OCI-LY7 (cell line): ENCODE measurements around the gene PSMB4. TPM values are rescaled to one million over a fixed set of nuclear protein-coding genes. Genes with fewer than 3 reads are reported as not detected.

Experiments
- BruUV-seq: library from RNA; stranded (reverse); fragments of 400-500 nt; replicated peaks from 2 replicates; lab custom pipeline; 2021; lab: Mats Ljungman, UMichigan
- CTCF ChIA-PET: fragments of 300-600 bp; sonication (Branson Sonifier 250); formaldehyde crosslinking; loops from one replicate; lab custom pipeline; 2022; ENCODE audit warnings: antibody characterized with exemption; ENCODE audit not compliant: unreplicated experiment; lab: Charles Lee
- POLR2A ChIA-PET: fragments of 300-600 bp; sonication (Branson Sonifier 250); formaldehyde crosslinking; loops from one replicate; lab custom pipeline; 2022; ENCODE audit warnings: antibody characterized with exemption; lab: Charles Lee
- DNase-seq: peaks from one replicate; pipeline ENCODE4 v3.0.0-alpha.2; 2015; ENCODE audit warnings: low spot score
- H2AFZ ChIP-seq: fragments of 200-600 bp; sonication (generic), shearing (Covaris generic); 2 replicates; pipeline ENCODE4 v1.6.1; 2014; ENCODE audit warnings: mild to moderate bottlenecking, antibody characterized with exemption, low read length, moderate library complexity
- H3K27ac ChIP-seq: fragments of 200-600 bp; sonication (generic); 2 replicates; pipeline ENCODE4 v1.5.1; 2014; ENCODE audit warnings: mixed run types, low read depth, mild to moderate bottlenecking, moderate library complexity, low read length, inconsistent platforms; ENCODE audit not compliant: poor library complexity, severe bottlenecking
- H3K36me3 ChIP-seq: fragments of 200-600 bp; sonication (generic); 2 replicates; pipeline ENCODE4 v1.6.1; 2014; ENCODE audit warnings: mild to moderate bottlenecking, antibody characterized with exemption, low read length, moderate library complexity, mixed read lengths; ENCODE audit not compliant: insufficient read depth
- H3K4me1 ChIP-seq: fragments of 200-600 bp; sonication (generic); 2 replicates; pipeline ENCODE4 v1.5.1; 2014; ENCODE audit warnings: mild to moderate bottlenecking, low read length; ENCODE audit not compliant: insufficient read depth, poor library complexity, severe bottlenecking
- H3K4me2 ChIP-seq: fragments of 200-600 bp; sonication (generic); 2 replicates; pipeline ENCODE4 v1.6.1; 2014; ENCODE audit warnings: mild to moderate bottlenecking, low read length
- H3K4me3 ChIP-seq: fragments of 200-600 bp; sonication (generic); 2 replicates; pipeline ENCODE4 v1.5.1; 2014; ENCODE audit warnings: mild to moderate bottlenecking, low read depth, low read length; ENCODE audit not compliant: poor library complexity, severe bottlenecking
- H3K79me2 ChIP-seq: fragments of 200-600 bp; sonication (generic); 2 replicates; pipeline ENCODE4 v1.6.1; 2016; ENCODE audit warnings: low read depth, mild to moderate bottlenecking, low read length, moderate library complexity, mixed read lengths; ENCODE audit not compliant: insufficient read depth
- H3K9me2 ChIP-seq: fragments of 200-600 bp; sonication (generic); 2 replicates; pipeline ENCODE4 v1.6.1; 2016; ENCODE audit warnings: mild to moderate bottlenecking, low read length, mixed read lengths; ENCODE audit not compliant: insufficient read depth
- H3K9me3 ChIP-seq: fragments of 200-600 bp; sonication (generic); 2 replicates; pipeline ENCODE4 v1.6.1; 2014; ENCODE audit warnings: mild to moderate bottlenecking, mixed run types, low read length, mixed read lengths
- H4K20me1 ChIP-seq: fragments of 200-600 bp; sonication (generic); 2 replicates; pipeline ENCODE4 v1.6.1; 2014; ENCODE audit warnings: mild to moderate bottlenecking, antibody characterized with exemption, low read length, moderate library complexity, mixed read lengths; ENCODE audit not compliant: insufficient read depth
- EZH2phosphoT487 ChIP-seq: fragments of 200-600 bp; sonication (generic); IDR thresholded peaks from 2 replicates; pipeline ENCODE4 v1.6.1; 2018; ENCODE audit warnings: low read depth, borderline replicate concordance, mild to moderate bottlenecking, mixed run types, antibody characterized with exemption, low read length, moderate library complexity, mixed read lengths
- intact Hi-C: fragments of 100-400 bp; cut with micrococcal nuclease; formaldehyde crosslinking; loops from one replicate; pipeline ENCODE4 v1.10.0; 2022; ENCODE audit not compliant: unreplicated experiment
- total RNA-seq, 2 experiments: library from RNA; depleted of rRNA in 1 of 2; stranded (reverse); fragments of >200 nt in 1 of 2; shearing (Covaris generic) in 1 of 2; gene quantifications; 2 replicates each; pipeline ENCODE4 v1.2.3, GENCODE V29; 2014 to 2022
- TF ChIP-seq, protein P1 (sequence below): fragments of 200-600 bp; sonication (generic); conservative IDR thresholded peaks from 2 replicates; pipeline ENCODE4 v1.5.1; 2014; ENCODE audit warnings: mild to moderate bottlenecking, antibody characterized with exemption, low read length, moderate library complexity, mixed read lengths

The PSMB4 gene
- total RNA-seq, 2 experiments from 2014 or later = 242 to 301 TPM

- Histone ChIP-seq H3K9me3 (peaks cover 15% of the 10 kb centered on the region), H4K20me1 (no peaks in the 10 kb centered on the region), H3K79me2 (no peaks in the 10 kb centered on the region), H3K36me3 (no peaks in the 10 kb centered on the region), H3K4me3 (no peak overlapping the region), H3K4me1 (no peaks in the 10 kb centered on the region), H2AFZ (no peak overlapping the region), H3K4me2 (no peak overlapping the region), H3K27ac (no peak overlapping the region), H3K9me2 (no peaks in the 10 kb centered on the region)
- BruUV-seq = no TSS peak
- TF ChIP-seq, protein P1, sequence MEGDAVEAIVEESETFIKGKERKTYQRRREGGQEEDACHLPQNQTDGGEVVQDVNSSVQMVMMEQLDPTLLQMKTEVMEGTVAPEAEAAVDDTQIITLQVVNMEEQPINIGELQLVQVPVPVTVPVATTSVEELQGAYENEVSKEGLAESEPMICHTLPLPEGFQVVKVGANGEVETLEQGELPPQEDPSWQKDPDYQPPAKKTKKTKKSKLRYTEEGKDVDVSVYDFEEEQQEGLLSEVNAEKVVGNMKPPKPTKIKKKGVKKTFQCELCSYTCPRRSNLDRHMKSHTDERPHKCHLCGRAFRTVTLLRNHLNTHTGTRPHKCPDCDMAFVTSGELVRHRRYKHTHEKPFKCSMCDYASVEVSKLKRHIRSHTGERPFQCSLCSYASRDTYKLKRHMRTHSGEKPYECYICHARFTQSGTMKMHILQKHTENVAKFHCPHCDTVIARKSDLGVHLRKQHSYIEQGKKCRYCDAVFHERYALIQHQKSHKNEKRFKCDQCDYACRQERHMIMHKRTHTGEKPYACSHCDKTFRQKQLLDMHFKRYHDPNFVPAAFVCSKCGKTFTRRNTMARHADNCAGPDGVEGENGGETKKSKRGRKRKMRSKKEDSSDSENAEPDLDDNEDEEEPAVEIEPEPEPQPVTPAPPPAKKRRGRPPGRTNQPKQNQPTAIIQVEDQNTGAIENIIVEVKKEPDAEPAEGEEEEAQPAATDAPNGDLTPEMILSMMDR = no peak
- intact Hi-C loops = no loop called here
- no peak for DNase-seq
- ChIA-PET POLR2A (no interaction called here), CTCF (no interaction called here)
Measured at GRCh38 chr1:151362308-151363155, 36.8 kb upstream of the PSMB4 start.

DNA sequence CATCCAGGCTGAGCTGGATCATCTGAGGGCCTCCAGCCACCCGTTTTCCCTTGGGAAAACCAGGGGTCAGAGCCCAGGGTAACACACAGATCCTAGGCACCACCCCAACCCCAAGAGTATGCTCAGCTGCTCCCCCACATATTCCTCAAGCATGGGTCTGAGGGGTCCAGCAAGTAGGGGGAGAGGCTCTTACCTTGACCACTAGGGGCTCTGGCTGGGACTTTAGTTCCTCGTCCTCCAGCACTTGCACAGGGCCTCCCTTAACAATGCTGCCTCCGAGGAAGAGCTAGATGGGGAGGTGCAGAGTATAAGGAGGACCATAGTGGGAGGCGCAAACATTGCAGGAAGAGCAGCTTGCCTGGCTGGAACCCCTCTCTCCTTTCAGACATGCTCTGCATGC lies 34.4 kb upstream of the PSMB4 start:
- intact Hi-C loops = no loop called here
- no peaks in the 10 kb centered on the region for H4K20me1 ChIP-seq
- DNase-seq = no peak
- H3K27ac ChIP-seq = no peak overlapping the region
- no peak overlapping the region for H3K4me3 ChIP-seq
- peaks cover 15% of the 10 kb centered on the region for H3K9me3 ChIP-seq
- peaks cover under 1% of the 10 kb centered on the region for H3K4me1 ChIP-seq
- no peak overlapping the region for H3K4me2 ChIP-seq
- no TSS peak for BruUV-seq
- no peaks in the 10 kb centered on the region for H3K9me2 ChIP-seq
- H3K36me3 ChIP-seq = no peaks in the 10 kb centered on the region
- TF ChIP-seq, protein P1 = no peak; the same call in 1 of the 2 replicates
- no peak for TF ChIP-seq EZH2phosphoT487
- no peaks in the 10 kb centered on the region for H3K79me2 ChIP-seq
- ChIA-PET CTCF (no interaction called here), POLR2A (no interaction called here)
- H2AFZ ChIP-seq = no peak overlapping the region
